Mucosa of stomach (tissue), 1 donor: Measurements from ENCODE around the gene ANKRD16.
"Not testable (repeated sequence)": the region's sequence is repeated elsewhere in the genome, so short reads cannot be mapped to it uniquely, and the experiment has no call there.

ENCODE experiments used
- H3K27me3 ChIP-seq: one replicate; pipeline ENCODE4 v1.7.0; 2013; ENCODE audit warnings: mild to moderate bottlenecking, low read length; ENCODE audit not compliant: control insufficient read depth, insufficient read depth
- H3K36me3 ChIP-seq: one replicate; pipeline ENCODE4 v1.7.0; 2013; ENCODE audit warnings: low read length; ENCODE audit not compliant: control insufficient read depth, insufficient read depth
- H3K4me1 ChIP-seq: one replicate; pipeline ENCODE4 v1.7.0; 2013; ENCODE audit warnings: mild to moderate bottlenecking, low read length; ENCODE audit not compliant: control insufficient read depth, insufficient read depth
- H3K4me3 ChIP-seq: one replicate; pipeline ENCODE4 v1.7.0; 2013; ENCODE audit warnings: low read length
- H3K9ac ChIP-seq: one replicate; pipeline ENCODE4 v1.7.0; 2013; ENCODE audit warnings: mild to moderate bottlenecking, low read length, moderate library complexity
- H3K9me3 ChIP-seq: one replicate; pipeline ENCODE4 v1.7.0; 2013; ENCODE audit warnings: mild to moderate bottlenecking, low read length, moderate library complexity; ENCODE audit not compliant: control insufficient read depth
- donor health status: Pancreatic carcinoma.

The ANKRD16 gene

DNA sequence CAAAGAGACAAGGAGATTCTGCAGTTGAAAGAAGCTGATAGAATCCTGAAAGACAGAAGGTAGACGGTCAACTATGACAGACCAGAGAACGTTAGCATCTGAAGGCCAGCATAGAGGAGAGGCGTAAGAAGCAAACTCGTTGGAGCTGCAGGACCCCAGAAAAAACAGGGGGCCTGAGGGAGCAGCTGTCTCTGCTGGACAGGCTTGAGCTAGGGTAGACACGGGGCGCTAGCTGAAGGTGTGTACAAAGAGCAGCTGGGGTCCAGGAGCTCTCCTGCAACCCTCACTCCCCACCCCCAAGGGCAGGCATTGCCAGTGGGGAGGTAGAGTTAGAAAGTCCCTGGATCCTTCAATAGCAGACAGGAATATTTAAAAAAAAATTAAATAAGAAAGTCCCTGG is 61.9 kb downstream of the ANKRD16 start:
- Histone ChIP-seq H3K27me3 (no peaks in the 10 kb centered on the region), H3K4me3 (no peak overlapping the region), H3K9ac (no peak overlapping the region), H3K4me1 (peaks cover 4% of the 10 kb centered on the region), H3K9me3 (no peaks in the 10 kb centered on the region), H3K36me3 (no peaks in the 10 kb centered on the region)

DNA sequence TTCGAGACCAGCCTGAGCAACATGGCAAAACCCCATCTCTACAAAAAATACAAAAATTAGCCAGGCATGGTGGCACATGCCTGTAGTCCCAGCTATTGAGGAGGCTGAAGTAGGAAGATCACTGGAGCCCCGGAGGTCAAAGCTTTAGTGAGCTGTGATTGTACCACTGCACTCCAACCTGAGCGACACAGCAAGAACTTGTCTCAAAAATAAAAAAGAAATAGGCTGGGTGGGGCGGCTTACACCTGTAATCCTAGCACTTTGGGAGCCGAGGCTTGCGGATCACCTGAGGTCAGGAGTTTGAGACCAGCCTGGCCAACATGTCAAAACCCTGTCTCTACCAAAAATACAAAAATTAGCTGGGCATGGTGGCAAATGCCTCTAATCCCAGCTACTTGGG is 63.2 kb downstream of the ANKRD16 start:
- H3K36me3 ChIP-seq, H3K27me3 ChIP-seq, H3K4me1 ChIP-seq, H3K9me3 ChIP-seq, H3K4me3 ChIP-seq, H3K9ac ChIP-seq: not testable (repeated sequence)

DNA sequence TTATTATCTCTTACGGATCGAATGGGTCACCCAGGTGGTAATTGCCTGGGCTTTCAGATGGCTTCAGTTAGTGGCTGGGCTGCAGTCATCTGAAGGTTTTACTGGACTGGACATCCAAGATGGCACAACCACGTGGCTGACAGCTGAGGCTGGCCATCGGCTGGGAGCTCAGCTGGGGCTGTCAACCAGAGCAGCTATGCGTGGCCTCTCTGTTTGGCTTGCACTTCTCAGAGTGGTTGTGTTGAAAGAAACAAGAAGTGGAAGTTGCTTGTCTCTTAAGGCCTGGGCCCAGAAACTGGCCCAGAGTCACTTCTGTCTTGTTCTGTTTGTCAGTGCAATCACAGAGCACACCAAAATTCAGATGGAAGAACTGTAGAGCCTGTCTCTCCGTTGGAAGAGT is 70.8 kb downstream of the ANKRD16 start:
- H3K4me1 ChIP-seq, result peaks cover 12% of the 10 kb centered on the region
- no peak overlapping the region for H3K4me3 ChIP-seq

DNA sequence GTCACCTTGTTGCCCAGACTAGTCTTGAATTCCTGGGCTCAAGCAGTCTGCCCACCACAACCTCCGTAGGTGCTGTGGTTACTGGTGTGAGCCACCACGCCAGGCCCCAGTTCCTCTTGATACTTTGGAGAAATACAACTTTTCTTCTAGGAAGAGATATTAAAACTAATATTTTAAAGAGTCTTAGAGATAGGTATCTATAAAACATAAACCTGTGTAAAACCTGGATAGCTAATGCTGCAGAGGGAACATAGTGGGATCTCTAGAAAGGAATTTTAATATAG is 71.7 kb downstream of the ANKRD16 start:
- H3K9me3 ChIP-seq, result no peaks in the 10 kb centered on the region
- H3K27me3 ChIP-seq, result no peaks in the 10 kb centered on the region
- peaks cover 12% of the 10 kb centered on the region for H3K4me1 ChIP-seq
- no peak overlapping the region for H3K9ac ChIP-seq
- H3K36me3 ChIP-seq, result no peaks in the 10 kb centered on the region
- no peak overlapping the region for H3K4me3 ChIP-seq

More for the DNA sequence above, 70.8 kb downstream of the ANKRD16 start:
- no peaks in the 10 kb centered on the region for H3K9me3 ChIP-seq
- H3K27me3 ChIP-seq, result no peaks in the 10 kb centered on the region
- no peak overlapping the region for H3K9ac ChIP-seq
- H3K36me3 ChIP-seq, result no peaks in the 10 kb centered on the region

DNA sequence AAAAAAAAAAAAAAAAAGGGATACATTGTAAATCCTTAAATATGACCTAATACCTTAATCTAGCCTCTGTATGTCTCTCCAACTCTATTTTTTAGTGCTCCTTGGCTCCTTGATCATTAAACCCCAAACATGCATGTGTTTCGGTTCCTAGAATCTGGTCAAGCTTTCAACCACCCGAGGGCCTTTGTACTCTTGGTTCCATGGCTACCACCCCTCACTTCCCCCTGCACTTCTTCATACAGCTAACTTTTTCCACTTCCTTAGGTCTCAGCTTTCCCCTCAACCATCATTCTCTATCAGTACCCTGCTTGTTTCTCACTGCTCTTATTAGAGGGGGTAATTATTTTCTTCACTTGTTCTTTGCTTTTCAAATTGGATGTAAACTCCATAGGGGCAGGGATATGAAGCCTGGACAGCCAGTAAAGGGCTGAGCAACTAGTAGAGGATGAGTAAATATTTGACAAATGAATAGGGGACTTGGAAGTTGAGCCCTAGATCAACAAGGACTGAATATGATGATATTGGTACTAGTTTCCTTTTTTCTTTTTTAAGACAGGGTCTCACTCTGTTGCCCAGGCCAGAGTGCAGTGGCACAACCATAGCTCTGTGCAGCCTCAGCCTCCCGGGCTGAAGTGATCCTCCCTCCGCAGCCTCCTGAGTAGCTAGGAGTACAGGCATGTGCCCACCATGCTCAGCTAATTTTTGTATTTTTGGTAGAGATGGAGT is 72.2 kb downstream of the ANKRD16 start:
- no peaks in the 10 kb centered on the region for H3K9me3 ChIP-seq
- H3K9ac ChIP-seq, result no peak overlapping the region
- H3K27me3 ChIP-seq, result no peaks in the 10 kb centered on the region
- H3K4me1 ChIP-seq, result peaks cover 12% of the 10 kb centered on the region
- H3K4me3 ChIP-seq, result no peak overlapping the region
- no peaks in the 10 kb centered on the region for H3K36me3 ChIP-seq

DNA sequence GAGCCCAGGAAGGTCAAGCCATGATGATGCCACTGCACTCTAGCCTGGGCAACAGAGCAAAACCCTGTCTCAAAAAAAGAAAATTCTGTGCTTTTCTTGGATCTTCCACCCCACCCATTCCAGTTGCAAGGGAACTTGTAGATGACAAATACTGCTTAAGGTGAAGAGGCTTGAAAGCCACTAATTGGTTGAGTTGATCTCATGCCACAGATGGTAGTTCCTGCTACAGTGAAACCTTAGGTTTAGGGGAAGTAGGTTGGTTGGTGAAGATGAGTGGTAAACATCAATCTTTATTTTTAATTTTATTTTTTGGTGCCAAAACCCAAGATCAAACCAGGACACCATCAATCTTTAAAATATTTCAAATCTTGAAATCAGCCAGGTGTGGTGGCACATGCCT is 73.5 kb downstream of the ANKRD16 start:
- no peak overlapping the region for H3K9ac ChIP-seq

DNA sequence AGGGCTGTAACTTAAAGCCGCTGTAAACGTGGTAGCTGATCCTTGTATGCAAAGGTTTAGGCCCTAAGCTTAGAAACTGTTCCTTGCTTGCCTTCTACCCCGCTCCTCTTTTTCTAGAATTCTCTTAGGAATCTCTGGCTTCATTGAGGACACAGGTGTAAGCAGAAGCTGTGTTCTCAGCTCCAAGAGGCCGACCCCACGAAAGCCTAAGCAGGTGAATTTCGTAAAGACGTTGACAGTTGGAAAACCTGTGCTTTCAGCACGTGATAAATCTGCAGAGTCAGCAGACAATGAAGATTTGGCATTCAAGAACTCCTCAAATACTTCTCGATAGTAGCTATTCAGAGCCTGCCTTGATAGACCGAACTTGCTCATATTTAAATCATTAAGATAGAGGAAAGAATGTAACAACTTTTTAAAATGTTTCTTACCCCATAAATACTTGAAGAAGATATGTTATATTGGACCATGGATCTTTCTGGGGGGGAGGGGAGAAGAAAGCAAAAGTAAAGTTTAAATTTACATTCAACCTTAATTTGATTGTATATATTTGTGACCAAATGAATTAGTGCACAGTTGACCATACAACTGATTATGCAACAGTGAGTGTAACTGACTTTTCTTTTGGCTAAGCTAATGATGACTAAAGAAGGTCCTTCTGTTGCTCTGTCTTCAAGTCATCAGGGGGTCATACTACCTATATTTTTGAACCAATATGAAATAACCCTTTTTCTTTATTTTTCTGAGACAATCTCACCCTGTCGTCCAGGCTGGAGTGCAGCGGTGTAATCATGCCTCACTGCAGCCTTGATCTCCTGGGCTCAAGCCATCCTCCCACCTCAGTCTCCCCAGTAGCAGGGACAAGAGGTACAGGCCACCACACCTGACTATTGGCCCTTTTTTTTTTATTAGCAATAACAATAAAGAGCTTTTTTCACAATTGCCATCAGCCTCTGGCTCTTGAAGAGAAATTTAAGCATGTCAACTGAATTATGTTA is 75.3 kb downstream of the ANKRD16 start:
- peaks cover 18% of the 10 kb centered on the region for H3K4me1 ChIP-seq
- H3K36me3 ChIP-seq, result no peaks in the 10 kb centered on the region
- no peaks in the 10 kb centered on the region for H3K27me3 ChIP-seq
- peak overlapping the region; percentile 96 for H3K9ac ChIP-seq
- peak overlapping the region; percentile 58 for H3K4me3 ChIP-seq
- H3K9me3 ChIP-seq, result no peaks in the 10 kb centered on the region

More for the DNA sequence above, 73.5 kb downstream of the ANKRD16 start:
- H3K4me3 ChIP-seq, result no peak overlapping the region
- H3K27me3 ChIP-seq, result no peaks in the 10 kb centered on the region
- peaks cover 12% of the 10 kb centered on the region for H3K4me1 ChIP-seq
- H3K9me3 ChIP-seq, result no peaks in the 10 kb centered on the region
- no peaks in the 10 kb centered on the region for H3K36me3 ChIP-seq

DNA sequence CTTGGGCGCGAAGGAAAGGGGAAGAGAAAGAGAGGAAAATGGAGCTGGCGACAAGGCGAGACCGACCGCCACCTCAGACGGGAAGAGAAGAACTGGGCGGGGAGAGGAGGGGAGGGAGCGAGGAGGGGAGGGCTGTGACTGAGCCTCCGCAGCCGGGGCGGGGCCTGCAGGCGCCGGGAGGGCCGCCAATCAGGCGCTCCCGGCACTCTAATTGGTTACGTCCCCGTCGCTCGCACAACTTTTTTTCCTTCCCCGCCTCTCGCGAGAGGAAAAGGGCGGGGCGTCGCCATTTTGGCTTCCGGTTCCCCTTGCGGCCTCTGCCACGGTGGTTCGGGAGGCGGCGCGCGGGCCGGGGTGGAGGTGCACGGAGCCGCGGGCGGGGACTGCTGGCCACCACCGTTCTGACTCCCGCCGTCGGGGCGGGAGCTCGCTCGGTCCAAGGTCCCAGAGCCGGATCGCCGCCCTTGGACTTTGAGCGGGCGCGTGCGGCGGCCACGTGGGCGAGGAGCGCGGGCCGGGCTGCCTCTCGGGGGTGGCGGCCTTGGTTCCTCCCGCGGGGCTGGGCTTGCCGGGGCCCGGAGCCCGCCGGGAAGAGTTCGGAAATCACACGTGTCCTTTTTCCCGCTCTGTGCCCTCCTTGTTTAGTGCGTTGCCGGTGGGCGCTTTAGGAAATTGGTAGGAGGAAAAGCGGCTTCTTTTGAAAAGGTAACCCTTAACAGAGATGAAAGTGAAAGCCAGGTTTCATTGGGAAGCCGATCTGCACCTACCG is 76.2 kb downstream of the ANKRD16 start, which contains the start of gene GDI2:
Gene GDI2, minus strand, starts transcription at position 94 of the 769 bp plus-strand sequence. CDS start 176 bp downstream, outside the sequence.
- H3K9ac ChIP-seq, result peak within 1 kb of the TSS; percentile 96
- no peaks in the 10 kb centered on the region for H3K36me3 ChIP-seq
- peaks cover 21% of the 10 kb centered on the region for H3K4me1 ChIP-seq
- H3K9me3 ChIP-seq, result no peaks in the 10 kb centered on the region
- no peaks in the 10 kb centered on the region for H3K27me3 ChIP-seq
- peak within 1 kb of the TSS; percentile 70 for H3K4me3 ChIP-seq

DNA sequence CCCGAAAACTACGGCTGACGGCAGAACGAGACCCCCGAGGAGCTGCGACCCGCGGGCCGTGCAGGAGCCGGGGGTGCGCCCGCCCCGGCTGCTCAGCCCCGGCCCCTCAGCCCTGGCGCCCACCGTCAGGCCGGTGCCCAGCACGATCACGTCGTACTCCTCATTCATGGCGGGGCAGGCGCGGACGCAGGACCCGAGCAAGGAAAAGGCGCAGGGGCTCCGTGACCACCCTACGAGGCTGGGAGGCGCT is 76.7 kb downstream of the ANKRD16 start:
- Histone ChIP-seq H3K9ac (peak overlapping the region; percentile 96), H3K27me3 (no peaks in the 10 kb centered on the region), H3K4me1 (peaks cover 21% of the 10 kb centered on the region), H3K36me3 (no peaks in the 10 kb centered on the region), H3K9me3 (no peaks in the 10 kb centered on the region), H3K4me3 (peak overlapping the region; percentile 70)

DNA sequence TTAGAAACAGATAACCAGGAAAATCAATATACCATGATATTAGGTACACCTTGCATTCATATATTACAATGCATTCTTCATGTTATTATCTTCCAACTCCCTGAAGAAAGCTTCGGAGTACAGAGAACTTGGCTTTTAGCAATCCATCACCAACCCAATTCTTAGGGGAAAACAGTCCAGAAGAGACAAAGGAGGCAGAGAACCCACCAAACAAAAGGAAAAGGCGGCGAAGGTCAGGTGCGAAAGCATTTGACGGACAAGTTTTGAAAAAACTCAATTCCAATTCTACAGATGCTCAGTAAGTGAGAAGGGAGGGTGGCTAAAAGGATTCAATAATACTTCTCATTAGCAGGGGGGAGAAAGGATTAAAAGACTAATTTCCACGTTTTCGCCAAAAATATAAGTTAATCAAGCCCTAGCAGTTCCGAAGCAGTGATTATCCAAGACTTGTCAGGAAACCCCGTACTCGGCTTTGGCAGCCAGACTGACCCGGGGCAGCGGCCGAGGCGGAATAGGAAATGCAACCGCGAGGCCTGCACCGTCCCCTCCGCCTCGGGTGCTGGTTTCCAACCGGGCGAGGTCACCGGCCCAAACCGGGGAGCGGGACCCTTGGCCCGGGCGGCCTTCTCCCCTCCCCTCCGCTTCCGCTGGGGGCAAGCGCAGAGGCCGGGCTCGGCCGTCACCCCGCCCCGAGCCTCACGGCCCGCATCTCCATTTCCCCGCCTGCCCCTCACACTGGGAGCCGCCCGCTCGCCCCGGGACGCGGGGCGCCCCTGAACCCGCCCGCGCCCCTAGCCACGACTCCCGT is 77.2 kb downstream of the ANKRD16 start:
- no peaks in the 10 kb centered on the region for H3K36me3 ChIP-seq
- peaks cover 21% of the 10 kb centered on the region for H3K4me1 ChIP-seq
- H3K4me3 ChIP-seq, result peak overlapping the region; percentile 70
- no peaks in the 10 kb centered on the region for H3K9me3 ChIP-seq
- H3K9ac ChIP-seq, result peak overlapping the region; percentile 96
- no peaks in the 10 kb centered on the region for H3K27me3 ChIP-seq
